Measurements from ENCODE around the gene HOXA13.

Gene HOXA13

GRCh38 chr7:27191833-27192545, 7.9 kb downstream of the HOXA13 start:
- FAIRE-seq, result no peak

- FAIRE-seq, result no peak
Measured at GRCh38 chr7:27191161-27191731, 8.6 kb downstream of the HOXA13 start.

GRCh38 chr7:27189997-27190748, 9.7 kb downstream of the HOXA13 start:
- FAIRE-seq, result no peak

- no peak for FAIRE-seq
Measured at GRCh38 chr7:27189295-27189996, 10.4 kb downstream of the HOXA13 start.

- no peak for FAIRE-seq
Measured at GRCh38 chr7:27188386-27189294, 11.3 kb downstream of the HOXA13 start.

- FAIRE-seq, result no peak
Measured at GRCh38 chr7:27187475-27188385, 12.2 kb downstream of the HOXA13 start.

- no peak for FAIRE-seq
Measured at GRCh38 chr7:27186668-27187474, 13.0 kb downstream of the HOXA13 start.

GRCh38 chr7:27185854-27186667, 13.8 kb downstream of the HOXA13 start:
- FAIRE-seq, result no peak

GRCh38 chr7:27185013-27185853, 14.7 kb downstream of the HOXA13 start, which contains the start of gene HOXA11:
TSS of gene HOXA11 (minus strand) at chr7:27185232. CDS start at chr7:27185144, 88 bp downstream.
- FAIRE-seq, result no peak

GRCh38 chr7:27184337-27185012, 15.4 kb downstream of the HOXA13 start:
- FAIRE-seq, result no peak

- FAIRE-seq, result no peak
Measured at GRCh38 chr7:27183682-27184336, 16.1 kb downstream of the HOXA13 start.

- FAIRE-seq, result no peak
Measured at GRCh38 chr7:27182861-27183681, 16.8 kb downstream of the HOXA13 start.

- FAIRE-seq, result no peak
Measured at GRCh38 chr7:27182285-27182841, 17.5 kb downstream of the HOXA13 start.

- no peak for FAIRE-seq
Measured at GRCh38 chr7:27181795-27182275, 18.1 kb downstream of the HOXA13 start.
